Measurements from ENCODE around the gene MROH2A.

Gene MROH2A

DNA sequence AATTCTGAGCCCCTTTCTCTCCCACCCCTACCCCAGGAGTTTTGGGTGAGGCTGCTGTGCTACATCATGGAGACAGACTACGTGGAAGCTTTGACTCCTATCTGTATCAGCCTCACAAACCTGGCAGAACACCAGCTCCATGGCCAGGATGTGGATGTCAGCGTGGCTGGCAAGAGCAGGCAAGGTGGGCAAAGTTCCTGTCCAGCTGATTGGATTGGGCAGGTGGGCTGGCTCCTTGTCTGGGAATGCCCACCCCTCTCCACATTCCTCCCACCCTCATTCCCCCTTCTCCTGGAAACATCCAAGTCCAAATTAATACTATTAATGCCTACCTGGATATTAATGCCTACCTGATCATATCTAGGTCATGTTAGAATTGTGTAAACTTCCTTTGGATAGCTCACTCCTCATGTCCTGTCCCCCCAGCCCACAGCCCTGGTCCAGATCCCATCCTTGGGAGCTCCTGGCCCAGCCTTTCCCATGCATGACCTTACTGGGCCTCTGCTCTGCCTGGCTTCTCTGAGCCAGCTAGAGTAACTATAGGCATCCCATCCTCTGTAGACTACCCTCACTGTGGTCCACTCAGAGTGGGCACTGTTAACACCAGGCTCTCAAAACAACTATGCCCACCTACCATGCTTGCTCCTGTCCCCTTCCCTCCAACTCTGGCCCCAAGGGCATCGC, 24.1 kb downstream of the MROH2A start:
- H4K20me1 ChIP-seq (ENCODE audit: insufficient read depth, low read length, poor library complexity, severe bottlenecking): no peaks in the 10 kb centered on the region
- no peaks in the 10 kb centered on the region for H3K27me3 ChIP-seq (ENCODE audit: insufficient read depth, low read length, poor library complexity, severe bottlenecking)
- no peaks in the 10 kb centered on the region for H3K79me2 ChIP-seq (ENCODE audit: insufficient read depth, low read length)
- no peak for TF ChIP-seq EZH2phosphoT487 (IDR thresholded peaks at IDR 0.05; ENCODE audit: borderline replicate concordance)
- TF ChIP-seq, protein P1, sequence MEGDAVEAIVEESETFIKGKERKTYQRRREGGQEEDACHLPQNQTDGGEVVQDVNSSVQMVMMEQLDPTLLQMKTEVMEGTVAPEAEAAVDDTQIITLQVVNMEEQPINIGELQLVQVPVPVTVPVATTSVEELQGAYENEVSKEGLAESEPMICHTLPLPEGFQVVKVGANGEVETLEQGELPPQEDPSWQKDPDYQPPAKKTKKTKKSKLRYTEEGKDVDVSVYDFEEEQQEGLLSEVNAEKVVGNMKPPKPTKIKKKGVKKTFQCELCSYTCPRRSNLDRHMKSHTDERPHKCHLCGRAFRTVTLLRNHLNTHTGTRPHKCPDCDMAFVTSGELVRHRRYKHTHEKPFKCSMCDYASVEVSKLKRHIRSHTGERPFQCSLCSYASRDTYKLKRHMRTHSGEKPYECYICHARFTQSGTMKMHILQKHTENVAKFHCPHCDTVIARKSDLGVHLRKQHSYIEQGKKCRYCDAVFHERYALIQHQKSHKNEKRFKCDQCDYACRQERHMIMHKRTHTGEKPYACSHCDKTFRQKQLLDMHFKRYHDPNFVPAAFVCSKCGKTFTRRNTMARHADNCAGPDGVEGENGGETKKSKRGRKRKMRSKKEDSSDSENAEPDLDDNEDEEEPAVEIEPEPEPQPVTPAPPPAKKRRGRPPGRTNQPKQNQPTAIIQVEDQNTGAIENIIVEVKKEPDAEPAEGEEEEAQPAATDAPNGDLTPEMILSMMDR (conservative IDR thresholded peaks at IDR 0.05; ENCODE audit: low read length): no peak
- H3K4me3 ChIP-seq (ENCODE audit: low read length, poor library complexity, severe bottlenecking): no peak overlapping the region
- no peaks in the 10 kb centered on the region for H3K9me2 ChIP-seq (replicated peaks; ENCODE audit: low read depth, low read length)
- H3K36me3 ChIP-seq (ENCODE audit: insufficient read depth, low read length): no peaks in the 10 kb centered on the region
- H3F3A ChIP-seq (ENCODE audit: low read depth): no peaks in the 10 kb centered on the region
- no peak overlapping the region for H3K9ac ChIP-seq (ENCODE audit: low read depth, low read length, poor library complexity, severe bottlenecking)
- H2AFZ ChIP-seq (ENCODE audit: low read length): no peak overlapping the region
- H3K4me2 ChIP-seq (ENCODE audit: low read depth, low read length, poor library complexity, severe bottlenecking): no peak overlapping the region
- H3K4me1 ChIP-seq (ENCODE audit: insufficient read depth, low read length, poor library complexity, severe bottlenecking): no peaks in the 10 kb centered on the region
- H3K9me3 ChIP-seq (ENCODE audit: insufficient read depth, low read depth, low read length): no peaks in the 10 kb centered on the region

DNA sequence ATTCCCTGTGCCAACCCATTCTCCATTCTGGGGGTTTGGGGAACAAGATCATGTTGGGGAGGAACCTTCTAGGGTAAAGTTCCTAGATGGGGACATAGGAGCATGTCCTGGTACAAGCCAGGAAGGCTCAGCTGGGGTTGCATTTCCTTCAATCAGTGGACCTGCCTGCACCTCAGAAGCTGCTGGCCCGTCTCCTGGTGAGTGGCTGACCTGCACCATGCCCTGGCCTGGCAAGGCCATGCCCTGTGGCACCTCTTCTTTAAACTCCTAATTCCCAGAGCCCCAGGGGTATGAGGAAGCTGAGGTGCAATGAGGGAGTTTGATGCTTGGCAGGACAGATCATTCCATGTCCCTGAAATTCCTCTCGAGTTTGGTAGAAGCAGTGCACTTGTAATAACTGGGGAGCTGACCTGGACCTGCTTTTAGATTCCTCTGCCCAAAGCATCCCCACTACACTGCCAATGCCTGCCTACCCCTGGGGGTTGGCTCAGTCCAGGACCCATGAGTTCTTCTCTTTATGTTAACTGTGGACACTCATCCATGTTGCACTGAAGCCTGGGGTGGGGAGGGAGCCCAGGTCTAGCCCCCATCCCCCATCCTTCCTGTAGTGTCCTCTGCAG, 25.3 kb downstream of the MROH2A start:
- Histone ChIP-seq H3K9me2 (replicated peaks; ENCODE audit: low read depth, low read length) (no peaks in the 10 kb centered on the region), H3K4me2 (ENCODE audit: low read depth, low read length, poor library complexity, severe bottlenecking) (no peak overlapping the region), H2AFZ (ENCODE audit: low read length) (no peak overlapping the region), H4K20me1 (ENCODE audit: insufficient read depth, low read length, poor library complexity, severe bottlenecking) (no peaks in the 10 kb centered on the region), H3K9ac (ENCODE audit: low read depth, low read length, poor library complexity, severe bottlenecking) (no peak overlapping the region), H3F3A (ENCODE audit: low read depth) (no peaks in the 10 kb centered on the region), H3K4me1 (ENCODE audit: insufficient read depth, low read length, poor library complexity, severe bottlenecking) (no peaks in the 10 kb centered on the region), H3K4me3 (ENCODE audit: low read length, poor library complexity, severe bottlenecking) (no peak overlapping the region), H3K36me3 (ENCODE audit: insufficient read depth, low read length) (no peaks in the 10 kb centered on the region), H3K79me2 (ENCODE audit: insufficient read depth, low read length) (no peaks in the 10 kb centered on the region), H3K9me3 (ENCODE audit: insufficient read depth, low read depth, low read length) (no peaks in the 10 kb centered on the region), H3K27me3 (ENCODE audit: insufficient read depth, low read length, poor library complexity, severe bottlenecking) (no peaks in the 10 kb centered on the region)
- TF ChIP-seq, protein P1 (conservative IDR thresholded peaks at IDR 0.05; ENCODE audit: low read length): no peak
- TF ChIP-seq EZH2phosphoT487 (IDR thresholded peaks at IDR 0.05; ENCODE audit: borderline replicate concordance): no peak

DNA sequence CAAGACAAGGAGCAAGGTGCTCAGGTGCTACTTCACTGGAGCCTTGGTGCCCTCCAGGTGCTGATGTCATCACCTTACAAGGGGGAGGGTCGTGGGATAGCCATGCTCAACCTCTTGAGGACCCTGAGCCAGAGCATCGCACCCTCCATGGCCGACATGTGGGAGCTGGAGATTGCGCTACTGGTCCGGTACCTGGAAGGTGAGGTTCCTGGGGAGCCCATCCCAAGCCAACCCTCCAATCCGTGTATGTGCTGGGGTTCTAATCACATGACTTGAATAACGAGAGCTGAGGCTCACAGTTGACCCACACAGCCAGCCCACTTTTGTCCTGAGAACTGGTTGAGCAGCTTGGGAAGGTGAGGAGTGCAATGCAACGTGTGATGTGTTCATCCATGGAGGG, 25.9 kb downstream of the MROH2A start:
- Histone ChIP-seq H3K9ac (ENCODE audit: low read depth, low read length, poor library complexity, severe bottlenecking) (no peak overlapping the region), H3K79me2 (ENCODE audit: insufficient read depth, low read length) (no peaks in the 10 kb centered on the region), H4K20me1 (ENCODE audit: insufficient read depth, low read length, poor library complexity, severe bottlenecking) (no peaks in the 10 kb centered on the region), H3K27me3 (ENCODE audit: insufficient read depth, low read length, poor library complexity, severe bottlenecking) (no peaks in the 10 kb centered on the region), H3K4me2 (ENCODE audit: low read depth, low read length, poor library complexity, severe bottlenecking) (no peak overlapping the region), H3K9me2 (replicated peaks; ENCODE audit: low read depth, low read length) (no peaks in the 10 kb centered on the region), H3K4me3 (ENCODE audit: low read length, poor library complexity, severe bottlenecking) (no peak overlapping the region), H3F3A (ENCODE audit: low read depth) (no peaks in the 10 kb centered on the region), H2AFZ (ENCODE audit: low read length) (no peak overlapping the region), H3K4me1 (ENCODE audit: insufficient read depth, low read length, poor library complexity, severe bottlenecking) (no peaks in the 10 kb centered on the region), H3K9me3 (ENCODE audit: insufficient read depth, low read depth, low read length) (no peaks in the 10 kb centered on the region), H3K36me3 (ENCODE audit: insufficient read depth, low read length) (no peaks in the 10 kb centered on the region)
- TF ChIP-seq, protein P1 (conservative IDR thresholded peaks at IDR 0.05; ENCODE audit: low read length): no peak
- TF ChIP-seq EZH2phosphoT487 (IDR thresholded peaks at IDR 0.05; ENCODE audit: borderline replicate concordance): no peak
